ENCODE results near the gene FOXI2.

FOXI2 gene

DNA sequence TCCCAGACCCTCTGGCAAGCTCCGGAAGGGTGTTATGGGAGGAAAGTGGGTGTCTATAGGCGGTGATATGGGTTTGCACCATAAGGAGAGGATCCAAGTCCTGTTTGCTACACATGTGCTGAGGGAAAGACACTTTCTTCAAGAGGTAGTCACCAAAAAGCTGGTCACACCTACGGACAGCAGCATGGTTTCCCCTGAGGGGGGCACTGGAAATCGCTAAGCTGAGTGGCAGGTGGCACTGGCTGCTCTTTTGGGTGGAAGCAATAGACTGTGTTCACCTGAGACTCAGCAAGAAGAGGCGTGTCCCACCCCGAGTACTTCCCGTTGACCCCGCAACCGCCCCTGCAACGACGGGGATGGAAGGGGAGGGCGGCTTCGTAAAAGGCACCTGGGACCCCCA lies 1.8 kb upstream of the FOXI2 start:
- Mint-ChIP-seq H3K27ac (no peak overlapping the region), H3K4me3 (no peak overlapping the region), H3K36me3 (ENCODE audit: insufficient read depth) (no peaks in the 10 kb centered on the region), H3K4me1 (ENCODE audit: low read depth in 2 of 2) (no peaks in the 10 kb centered on the region), H3K27me3 (peaks cover 25 to 60% of the 10 kb centered on the region in 2 donors), H3K9me3 (peaks cover 0 to 3% of the 10 kb centered on the region in 2 donors)
- ATAC-seq (replicated peaks) = no peak
- DNase-seq = no peak

DNA sequence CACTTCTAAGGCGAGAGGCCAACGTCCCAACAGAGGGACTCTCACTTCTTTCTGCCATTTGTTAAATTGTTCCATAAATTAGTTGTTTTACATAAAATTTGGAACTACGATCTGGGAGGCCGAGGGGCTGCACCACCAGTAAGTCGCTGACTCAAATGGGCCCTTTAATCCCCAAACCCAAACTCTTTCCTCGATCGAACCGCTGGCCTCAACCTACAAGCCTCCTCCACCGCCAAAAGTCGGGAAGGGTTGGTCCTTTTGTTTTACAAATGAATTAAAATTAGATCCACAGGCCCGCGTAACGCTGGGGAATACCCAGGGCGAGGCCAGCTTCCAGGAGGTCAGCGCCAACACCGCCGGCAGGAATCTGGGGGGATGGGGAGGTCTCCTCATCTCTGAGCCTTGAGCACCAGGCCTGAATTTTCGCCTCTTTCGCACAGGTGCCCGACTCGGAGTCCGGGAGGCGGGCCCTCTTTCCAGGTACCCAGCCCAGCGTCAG lies 1.2 kb upstream of the FOXI2 start:
- ATAC-seq (replicated peaks) (no peak), DNase-seq (no peak)
- Mint-ChIP-seq H3K27me3 (peaks cover 25 to 60% of the 10 kb centered on the region in 2 donors), H3K4me1 (ENCODE audit: low read depth in 2 of 2) (no peaks in the 10 kb centered on the region), H3K4me3 (no peak overlapping the region), H3K9me3 (peaks cover 0 to 3% of the 10 kb centered on the region in 2 donors), H3K27ac (no peak overlapping the region), H3K36me3 (ENCODE audit: insufficient read depth) (no peaks in the 10 kb centered on the region)

DNA sequence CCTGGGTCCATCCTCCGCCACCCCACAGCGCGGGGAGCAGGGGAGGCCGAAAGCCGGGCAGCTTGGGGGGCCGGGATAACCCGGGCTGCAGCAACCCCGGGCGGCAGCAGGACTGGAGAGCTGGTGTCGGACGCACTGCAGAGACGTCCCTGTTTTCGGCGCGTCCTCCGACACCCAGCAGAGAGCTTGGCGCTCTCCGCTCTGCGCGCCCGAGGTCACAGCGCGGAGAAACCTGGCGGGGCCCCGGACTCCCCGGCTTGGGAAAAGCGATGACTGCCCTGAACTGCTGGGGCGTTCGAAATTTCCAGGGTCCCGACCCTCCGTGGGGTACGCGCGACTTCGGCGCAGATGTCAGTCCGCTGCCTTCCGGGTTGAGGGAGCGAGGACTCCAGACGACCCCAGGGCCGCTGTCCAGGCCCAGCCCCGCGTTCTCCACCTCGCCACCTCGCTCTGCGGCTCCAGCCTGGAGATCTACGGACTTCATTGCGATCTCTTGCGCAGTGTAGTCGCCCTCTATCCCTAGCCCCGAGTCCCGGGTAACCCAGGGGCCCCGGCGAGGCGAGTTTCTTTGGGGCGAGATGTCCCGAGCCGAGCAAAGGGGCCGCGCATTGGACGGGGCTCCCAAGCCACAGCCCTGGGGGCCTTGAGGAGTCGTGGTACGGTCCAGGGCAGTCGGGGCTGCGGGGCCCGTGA lies 617 bp upstream of the FOXI2 start:
- DNase-seq = no peak
- ATAC-seq (replicated peaks) = no peak
- Mint-ChIP-seq H3K9me3 (peaks cover 0 to 3% of the 10 kb centered on the region in 2 donors), H3K27ac (no peak overlapping the region), H3K36me3 (ENCODE audit: insufficient read depth) (no peaks in the 10 kb centered on the region), H3K4me1 (ENCODE audit: low read depth in 2 of 2) (no peaks in the 10 kb centered on the region), H3K4me3 (no peak overlapping the region), H3K27me3 (peaks cover 25 to 60% of the 10 kb centered on the region in 2 donors)

DNA sequence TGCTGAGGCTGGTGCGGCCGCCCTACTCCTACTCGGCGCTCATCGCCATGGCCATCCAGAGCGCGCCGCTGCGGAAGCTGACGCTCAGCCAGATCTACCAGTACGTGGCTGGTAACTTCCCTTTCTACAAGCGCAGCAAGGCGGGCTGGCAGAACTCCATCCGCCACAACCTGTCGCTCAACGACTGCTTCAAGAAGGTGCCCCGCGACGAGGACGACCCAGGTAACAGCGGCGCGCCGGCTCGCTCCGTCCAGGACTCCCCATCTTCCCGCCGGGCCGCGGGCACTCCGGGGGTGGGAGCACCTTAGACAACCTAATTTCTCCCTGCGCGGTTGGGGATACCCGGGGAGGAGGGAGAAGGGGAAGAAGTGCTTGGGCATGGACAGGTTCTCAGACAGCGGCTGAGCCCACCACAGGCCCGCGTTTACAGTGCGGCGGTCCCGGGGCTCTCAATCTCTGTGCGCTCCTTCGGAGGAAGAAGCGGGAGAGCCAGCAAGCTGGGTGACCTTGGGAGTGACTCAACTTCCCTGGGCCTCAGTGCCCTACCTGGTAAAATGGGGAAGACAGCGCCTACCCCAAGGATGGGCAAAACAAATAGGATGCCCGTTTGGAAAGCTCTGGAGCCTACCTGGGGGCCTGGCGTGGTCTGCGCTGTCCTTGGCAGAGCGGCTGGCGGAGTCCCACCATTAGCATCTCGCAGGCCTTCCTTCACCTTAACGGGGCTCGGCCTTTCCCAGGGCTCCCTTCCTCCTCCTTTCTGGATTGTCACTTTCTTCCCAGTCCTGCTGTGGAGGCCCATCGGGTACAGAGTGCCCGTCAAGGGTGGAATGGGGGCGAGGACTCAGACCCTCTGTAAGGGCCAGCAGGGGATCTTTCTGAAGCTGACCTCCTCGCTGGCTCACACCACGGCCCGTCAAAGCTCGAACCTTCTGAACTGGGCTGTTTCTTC lies 852 bp downstream of the FOXI2 start:
- H3K4me1 Mint-ChIP-seq (ENCODE audit: low read depth in 2 of 2) = no peaks in the 10 kb centered on the region
- no peak overlapping the region for H3K4me3 Mint-ChIP-seq
- no peak for DNase-seq
- peaks cover 21 to 50% of the 10 kb centered on the region in 2 donors for H3K27me3 Mint-ChIP-seq
- H3K36me3 Mint-ChIP-seq (ENCODE audit: insufficient read depth) = no peaks in the 10 kb centered on the region
- no peak for ATAC-seq (replicated peaks)
- no peak overlapping the region for H3K27ac Mint-ChIP-seq
- peaks cover 0 to 3% of the 10 kb centered on the region in 2 donors for H3K9me3 Mint-ChIP-seq

DNA sequence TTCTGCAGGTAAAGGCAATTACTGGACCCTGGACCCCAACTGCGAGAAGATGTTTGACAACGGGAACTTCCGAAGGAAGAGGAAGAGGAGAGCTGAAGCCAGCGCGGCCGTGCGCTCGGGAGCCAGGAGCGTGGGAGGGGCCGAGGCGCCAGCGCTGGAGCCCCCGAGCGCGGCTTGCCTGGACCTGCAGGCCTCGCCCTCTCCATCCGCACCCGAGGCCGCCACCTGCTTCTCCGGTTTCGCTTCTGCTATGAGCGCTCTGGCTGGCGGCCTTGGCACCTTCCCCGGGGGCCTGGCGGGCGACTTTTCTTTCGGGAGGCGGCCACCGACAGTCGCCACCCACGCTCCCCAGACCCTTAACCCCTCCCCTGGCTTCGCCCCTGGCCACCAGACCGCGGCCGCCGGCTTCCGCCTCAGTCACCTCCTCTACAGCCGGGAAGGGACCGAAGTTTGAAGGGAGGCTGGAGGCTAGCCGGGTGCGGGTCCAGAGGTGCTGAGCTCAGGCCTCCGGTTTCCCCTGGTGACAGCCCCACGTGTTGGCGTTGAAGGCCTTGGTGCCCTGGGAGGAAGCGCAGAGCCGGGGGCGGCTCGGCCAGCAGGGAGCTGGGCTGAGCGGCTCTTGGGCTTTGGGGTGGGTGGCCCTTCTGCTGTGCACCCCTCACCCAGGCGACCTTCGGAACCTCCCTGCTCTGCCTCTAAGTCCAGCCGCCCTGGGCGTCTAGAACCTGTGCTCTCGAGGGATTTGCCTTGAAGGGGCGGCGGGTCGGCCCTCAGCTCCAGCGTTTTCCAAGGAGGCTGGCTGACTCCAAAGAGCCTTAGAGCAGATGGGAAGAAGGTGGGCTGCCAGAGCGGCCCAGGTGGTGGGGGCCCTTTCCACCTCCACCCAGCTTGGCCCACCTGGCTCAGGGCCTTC lies 1.8 kb downstream of the FOXI2 start:
- no peaks in the 10 kb centered on the region for H3K4me1 Mint-ChIP-seq (ENCODE audit: low read depth in 2 of 2)
- no peak overlapping the region for H3K4me3 Mint-ChIP-seq
- DNase-seq (no peak), ATAC-seq (replicated peaks) (no peak)
- no peak overlapping the region for H3K27ac Mint-ChIP-seq
- peaks cover 12 to 47% of the 10 kb centered on the region in 2 donors for H3K27me3 Mint-ChIP-seq
- peaks cover 0 to 3% of the 10 kb centered on the region in 2 donors for H3K9me3 Mint-ChIP-seq
- no peaks in the 10 kb centered on the region for H3K36me3 Mint-ChIP-seq (ENCODE audit: insufficient read depth)

DNA sequence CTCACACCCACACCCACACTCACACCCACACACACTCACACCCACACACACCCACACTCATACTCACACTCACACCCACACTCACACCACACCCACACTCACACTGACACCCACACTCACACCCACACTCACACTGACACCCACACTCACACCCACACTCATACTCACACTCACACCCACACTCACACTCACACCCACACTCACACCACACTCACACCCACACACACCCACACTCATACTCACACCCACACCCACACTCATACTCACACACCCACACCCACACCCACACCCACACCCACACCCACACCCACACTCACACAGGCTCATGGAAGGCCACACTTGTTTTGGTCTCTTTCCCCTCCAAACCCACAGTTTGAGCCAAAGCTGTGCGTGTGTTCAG lies 2.9 kb downstream of the FOXI2 start:
- H3K4me1 Mint-ChIP-seq (ENCODE audit: low read depth in 2 of 2) = no peaks in the 10 kb centered on the region
- DNase-seq (no peak), ATAC-seq (replicated peaks) (no peak)
- peaks cover 0 to 3% of the 10 kb centered on the region in 2 donors for H3K9me3 Mint-ChIP-seq
- no peak overlapping the region for H3K27ac Mint-ChIP-seq
- H3K27me3 Mint-ChIP-seq = peaks cover 4 to 47% of the 10 kb centered on the region in 2 donors
- no peak overlapping the region for H3K4me3 Mint-ChIP-seq
- H3K36me3 Mint-ChIP-seq (ENCODE audit: insufficient read depth) = no peaks in the 10 kb centered on the region

DNA sequence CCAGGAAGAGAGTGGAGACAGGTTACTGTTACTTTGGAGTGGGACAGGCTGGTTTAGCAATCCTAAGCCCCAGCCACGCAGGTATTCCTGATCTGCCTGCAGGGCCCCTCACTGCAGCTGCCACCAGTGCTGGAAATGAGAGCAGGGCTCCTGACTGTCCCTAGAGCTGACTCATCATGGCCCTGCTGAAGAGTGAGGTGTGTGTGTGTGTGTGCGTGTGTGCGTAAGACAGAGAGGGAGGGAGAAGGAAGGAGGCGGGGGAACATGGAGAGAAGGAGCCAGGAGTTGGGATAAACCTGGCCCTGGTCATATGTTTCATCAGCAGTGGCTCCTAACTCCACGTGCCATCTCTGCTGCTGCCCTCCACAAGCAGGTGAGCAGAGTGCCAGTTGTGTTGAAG lies 3.6 kb downstream of the FOXI2 start:
- H3K27me3 Mint-ChIP-seq = peaks cover 0 to 43% of the 10 kb centered on the region in 2 donors
- H3K4me1 Mint-ChIP-seq (ENCODE audit: low read depth in 2 of 2) = no peaks in the 10 kb centered on the region
- DNase-seq = no peak
- ATAC-seq (replicated peaks) = no peak
- H3K4me3 Mint-ChIP-seq = no peak overlapping the region
- no peak overlapping the region for H3K27ac Mint-ChIP-seq
- no peaks in the 10 kb centered on the region for H3K36me3 Mint-ChIP-seq (ENCODE audit: insufficient read depth)
- peaks cover 0 to 3% of the 10 kb centered on the region in 2 donors for H3K9me3 Mint-ChIP-seq

DNA sequence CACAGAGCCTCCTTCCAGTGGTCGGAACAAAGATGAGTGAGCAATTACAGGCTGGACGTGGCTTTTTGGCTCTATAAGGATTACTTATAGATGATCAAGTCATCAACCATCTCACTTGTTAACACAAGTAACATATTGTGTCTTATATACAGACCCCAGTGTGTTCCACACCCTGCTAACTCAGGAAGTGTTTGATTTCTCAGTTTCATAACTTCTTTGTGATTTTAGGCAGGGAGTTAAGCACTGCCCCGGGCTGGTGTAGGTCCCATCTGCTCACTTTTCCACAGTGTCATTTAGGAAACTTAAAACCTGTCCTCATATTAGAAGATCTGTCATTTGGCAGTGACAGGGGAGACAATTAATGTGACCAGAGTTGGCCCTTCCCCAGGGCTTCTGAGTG lies 6.2 kb downstream of the FOXI2 start:
- H3K9me3 Mint-ChIP-seq = peaks cover 0 to 3% of the 10 kb centered on the region in 2 donors
- H3K27ac Mint-ChIP-seq = no peak overlapping the region
- no peaks in the 10 kb centered on the region for H3K36me3 Mint-ChIP-seq (ENCODE audit: insufficient read depth)
- H3K4me1 Mint-ChIP-seq (ENCODE audit: low read depth in 2 of 2) = no peaks in the 10 kb centered on the region
- no peak for ATAC-seq (replicated peaks)
- H3K27me3 Mint-ChIP-seq = peaks cover 0 to 22% of the 10 kb centered on the region in 2 donors
- DNase-seq = no peak
- no peak overlapping the region for H3K4me3 Mint-ChIP-seq

DNA sequence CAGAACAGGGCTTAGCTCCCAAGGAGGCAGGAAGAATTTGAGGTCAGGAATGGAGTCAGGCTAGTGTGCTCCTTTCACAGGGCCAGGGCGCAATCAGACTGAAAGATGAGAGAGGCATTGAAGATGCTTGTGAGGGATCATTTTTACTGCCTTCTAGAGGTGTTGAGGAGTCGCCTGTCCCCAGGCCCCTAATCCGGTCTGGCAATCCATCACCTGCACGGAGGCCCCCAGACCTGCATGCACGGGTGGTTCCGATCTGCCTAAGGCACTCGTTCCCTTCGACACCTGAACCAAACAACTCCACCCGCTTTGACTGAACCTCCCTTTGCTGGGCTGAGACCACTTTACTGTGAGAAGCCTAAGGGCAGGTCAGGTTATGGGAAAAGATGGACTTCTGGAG lies 8.0 kb downstream of the FOXI2 start:
- H3K27me3 Mint-ChIP-seq = peaks cover 0 to 29% of the 10 kb centered on the region in 2 donors
- peaks cover 0 to 2% of the 10 kb centered on the region in 2 donors for H3K9me3 Mint-ChIP-seq
- H3K27ac Mint-ChIP-seq = no peak overlapping the region
- H3K36me3 Mint-ChIP-seq (ENCODE audit: insufficient read depth) = peaks cover 4% of the 10 kb centered on the region
- no peak for ATAC-seq (replicated peaks)
- no peaks in the 10 kb centered on the region for H3K4me1 Mint-ChIP-seq (ENCODE audit: low read depth in 2 of 2)
- no peak overlapping the region for H3K4me3 Mint-ChIP-seq
- no peak for DNase-seq

DNA sequence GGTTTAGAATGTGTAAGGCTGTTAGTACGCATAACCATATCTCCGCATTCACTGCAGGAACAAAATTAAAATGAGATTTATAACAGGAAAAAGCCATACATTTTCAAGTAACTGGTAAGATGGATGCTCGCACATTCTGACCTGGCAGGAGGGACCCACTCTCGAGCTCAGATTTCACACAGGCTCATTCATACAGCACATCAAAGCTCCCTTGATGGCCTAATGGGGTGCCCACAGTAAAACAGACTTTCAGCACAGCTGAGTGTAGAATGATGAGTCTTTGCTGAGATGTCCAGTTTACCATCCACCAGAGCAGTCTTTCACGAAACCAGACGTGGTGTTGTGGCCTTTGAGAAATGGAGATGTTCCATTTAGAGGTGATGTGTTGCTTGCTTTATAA lies 8.9 kb downstream of the FOXI2 start:
- no peak for DNase-seq
- no peaks in the 10 kb centered on the region for H3K9me3 Mint-ChIP-seq
- H3K27me3 Mint-ChIP-seq = peaks cover 0 to 29% of the 10 kb centered on the region in 2 donors
- no peak overlapping the region for H3K27ac Mint-ChIP-seq
- H3K36me3 Mint-ChIP-seq (ENCODE audit: insufficient read depth) = peaks cover 4% of the 10 kb centered on the region
- no peak for ATAC-seq (replicated peaks)
- no peaks in the 10 kb centered on the region for H3K4me1 Mint-ChIP-seq (ENCODE audit: low read depth in 2 of 2)
- H3K4me3 Mint-ChIP-seq = no peak overlapping the region

DNA sequence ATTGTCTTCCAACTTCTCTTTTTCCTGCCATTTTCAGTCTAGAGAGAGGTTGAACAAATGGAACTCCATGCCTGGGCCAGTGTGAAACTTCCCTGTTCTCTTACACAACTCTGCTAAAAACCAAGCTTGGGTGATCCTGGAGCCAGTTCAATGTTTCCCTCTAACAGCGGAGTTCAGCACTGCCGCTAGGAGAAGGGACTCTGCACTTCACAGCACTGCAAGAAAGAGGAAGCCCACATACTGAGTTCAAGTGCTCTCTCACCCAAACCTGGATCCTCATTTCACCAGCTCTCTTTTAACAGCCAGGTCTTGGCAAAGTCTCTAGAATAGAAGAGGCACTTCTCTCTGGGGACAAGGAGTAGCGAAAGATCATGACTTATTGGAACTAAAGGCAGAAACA lies 18.8 kb downstream of the FOXI2 start:
- DNase-seq = no peak
- peaks cover 0 to 2% of the 10 kb centered on the region in 2 donors for H3K4me1 Mint-ChIP-seq (ENCODE audit: low read depth in 2 of 2)
- no peaks in the 10 kb centered on the region for H3K36me3 Mint-ChIP-seq (ENCODE audit: insufficient read depth)
- no peak overlapping the region for H3K4me3 Mint-ChIP-seq
- ATAC-seq (replicated peaks) = no peak
- no peak overlapping the region for H3K27ac Mint-ChIP-seq
- peaks cover 16 to 22% of the 10 kb centered on the region in 2 donors for H3K27me3 Mint-ChIP-seq
- H3K9me3 Mint-ChIP-seq = no peaks in the 10 kb centered on the region

DNA sequence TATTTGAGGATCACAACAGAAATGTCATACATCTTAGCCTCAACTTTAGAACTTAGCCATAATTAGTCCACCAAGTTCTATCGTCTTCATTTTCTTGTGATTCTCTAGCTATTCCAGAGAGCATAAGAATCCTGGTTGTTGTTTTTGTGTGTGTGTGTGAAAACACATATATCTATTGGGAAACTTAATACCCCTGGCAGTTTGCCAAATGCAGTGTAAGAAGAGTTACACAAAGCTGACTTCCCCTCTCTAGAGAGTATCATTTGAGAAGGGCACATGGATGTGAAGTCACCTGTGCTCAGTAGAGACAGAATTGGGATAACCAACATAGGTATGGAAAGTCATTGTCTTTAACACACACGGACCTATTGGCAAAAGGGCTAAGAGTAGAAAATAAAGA lies 19.3 kb downstream of the FOXI2 start:
- no peaks in the 10 kb centered on the region for H3K9me3 Mint-ChIP-seq
- peaks cover 0 to 2% of the 10 kb centered on the region in 2 donors for H3K4me1 Mint-ChIP-seq (ENCODE audit: low read depth in 2 of 2)

DNA sequence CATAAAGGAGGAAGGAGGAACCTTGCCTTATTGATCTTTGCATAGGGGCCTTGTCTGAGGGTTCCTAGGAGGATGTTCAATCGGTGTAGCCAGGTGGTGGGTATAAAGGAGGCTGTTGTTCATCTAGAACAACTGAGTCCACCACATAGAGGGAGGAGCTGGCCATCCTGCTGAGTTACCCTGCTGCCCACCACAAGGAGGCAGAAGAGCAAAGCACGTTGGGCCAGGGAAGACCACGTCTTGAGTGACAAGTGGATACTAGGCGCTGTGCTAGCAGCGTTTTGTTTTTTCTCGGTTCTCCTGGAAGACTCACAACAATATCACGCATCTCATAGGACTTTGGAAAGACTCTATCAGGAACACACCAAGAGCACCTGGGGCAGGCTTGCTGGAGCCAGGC lies 20.0 kb downstream of the FOXI2 start:
- H3K4me3 Mint-ChIP-seq = no peak overlapping the region
- H3K36me3 Mint-ChIP-seq (ENCODE audit: insufficient read depth) = no peaks in the 10 kb centered on the region

More for the DNA sequence above, 19.3 kb downstream of the FOXI2 start:
- Mint-ChIP-seq H3K36me3 (ENCODE audit: insufficient read depth) (no peaks in the 10 kb centered on the region), H3K4me3 (no peak overlapping the region), H3K27ac (no peak overlapping the region), H3K27me3 (peaks cover 16 to 22% of the 10 kb centered on the region in 2 donors)
- ATAC-seq (replicated peaks) (no peak), DNase-seq (no peak)

More for the DNA sequence above, 20.0 kb downstream of the FOXI2 start:
- Mint-ChIP-seq H3K4me1 (ENCODE audit: low read depth in 2 of 2) (peaks cover 0 to 2% of the 10 kb centered on the region in 2 donors), H3K27ac (no peak overlapping the region), H3K27me3 (peaks cover 22 to 23% of the 10 kb centered on the region in 2 donors), H3K9me3 (no peaks in the 10 kb centered on the region)
- ATAC-seq (replicated peaks) (no peak), DNase-seq (no peak)
